ENCODE data around the gene STAB1.

The STAB1 gene

DNA sequence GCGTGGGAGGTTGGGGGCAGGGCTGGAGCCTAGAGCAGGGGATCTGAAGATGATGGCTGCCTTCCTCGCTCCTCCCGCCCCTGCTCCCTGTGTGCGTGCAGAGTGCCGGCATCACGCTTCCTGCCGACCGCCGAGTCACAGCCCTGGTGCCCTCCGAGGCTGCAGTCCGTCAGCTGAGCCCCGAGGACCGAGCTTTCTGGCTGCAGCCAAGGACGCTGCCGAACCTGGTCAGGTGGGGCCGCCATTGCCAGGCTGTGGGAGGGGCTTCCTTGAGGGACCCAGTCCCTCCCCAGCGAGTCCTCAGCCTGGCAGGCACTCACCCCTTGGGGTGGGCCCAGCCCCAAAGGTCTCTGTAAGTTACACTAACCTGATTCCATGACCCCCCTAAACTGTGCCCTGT lies 17.6 kb downstream of the STAB1 start:
- Histone ChIP-seq H3K4me3 (no peak overlapping the region), H3K36me3 (no peaks in the 10 kb centered on the region), H3K27me3 (no peaks in the 10 kb centered on the region), H3K4me1 (no peaks in the 10 kb centered on the region), H3K27ac (no peak overlapping the region), H3K9me3 (no peaks in the 10 kb centered on the region)
- TF ChIP-seq, protein P1, sequence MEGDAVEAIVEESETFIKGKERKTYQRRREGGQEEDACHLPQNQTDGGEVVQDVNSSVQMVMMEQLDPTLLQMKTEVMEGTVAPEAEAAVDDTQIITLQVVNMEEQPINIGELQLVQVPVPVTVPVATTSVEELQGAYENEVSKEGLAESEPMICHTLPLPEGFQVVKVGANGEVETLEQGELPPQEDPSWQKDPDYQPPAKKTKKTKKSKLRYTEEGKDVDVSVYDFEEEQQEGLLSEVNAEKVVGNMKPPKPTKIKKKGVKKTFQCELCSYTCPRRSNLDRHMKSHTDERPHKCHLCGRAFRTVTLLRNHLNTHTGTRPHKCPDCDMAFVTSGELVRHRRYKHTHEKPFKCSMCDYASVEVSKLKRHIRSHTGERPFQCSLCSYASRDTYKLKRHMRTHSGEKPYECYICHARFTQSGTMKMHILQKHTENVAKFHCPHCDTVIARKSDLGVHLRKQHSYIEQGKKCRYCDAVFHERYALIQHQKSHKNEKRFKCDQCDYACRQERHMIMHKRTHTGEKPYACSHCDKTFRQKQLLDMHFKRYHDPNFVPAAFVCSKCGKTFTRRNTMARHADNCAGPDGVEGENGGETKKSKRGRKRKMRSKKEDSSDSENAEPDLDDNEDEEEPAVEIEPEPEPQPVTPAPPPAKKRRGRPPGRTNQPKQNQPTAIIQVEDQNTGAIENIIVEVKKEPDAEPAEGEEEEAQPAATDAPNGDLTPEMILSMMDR (IDR thresholded peaks at IDR 0.05): no peak
- DNase-seq: no peak
- intact Hi-C loops (cut with DNase I; ENCODE audit: low total_unique reads): no loop called here

DNA sequence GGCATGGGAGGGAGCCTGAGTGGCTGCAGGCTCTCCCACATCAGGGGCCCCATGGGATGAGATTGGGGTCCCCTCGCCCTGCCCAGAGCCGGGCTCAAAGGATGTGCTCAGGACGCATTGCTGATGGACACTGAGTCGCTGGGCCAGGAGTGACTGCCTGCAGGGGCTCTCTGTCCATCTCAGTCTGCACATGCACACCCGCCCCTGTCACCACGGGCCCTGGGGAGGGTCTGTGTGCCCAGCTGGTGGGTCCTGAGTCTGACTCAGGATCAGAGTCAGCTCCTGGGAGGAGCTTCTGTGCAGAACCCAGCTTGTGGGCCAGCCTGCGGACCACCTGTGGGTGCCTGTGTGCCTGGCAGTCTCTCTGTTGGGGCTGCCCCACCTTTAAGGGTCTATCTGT lies 18.1 kb downstream of the STAB1 start:
- H3K4me3 ChIP-seq: no peak overlapping the region
- no peaks in the 10 kb centered on the region for H3K4me1 ChIP-seq
- H3K36me3 ChIP-seq: no peaks in the 10 kb centered on the region
- intact Hi-C loops (cut with DNase I; ENCODE audit: low total_unique reads): no loop called here
- no peak overlapping the region for H3K27ac ChIP-seq
- no peaks in the 10 kb centered on the region for H3K9me3 ChIP-seq
- DNase-seq: no peak
- no peaks in the 10 kb centered on the region for H3K27me3 ChIP-seq
- TF ChIP-seq, protein P1 (IDR thresholded peaks at IDR 0.05): no peak

DNA sequence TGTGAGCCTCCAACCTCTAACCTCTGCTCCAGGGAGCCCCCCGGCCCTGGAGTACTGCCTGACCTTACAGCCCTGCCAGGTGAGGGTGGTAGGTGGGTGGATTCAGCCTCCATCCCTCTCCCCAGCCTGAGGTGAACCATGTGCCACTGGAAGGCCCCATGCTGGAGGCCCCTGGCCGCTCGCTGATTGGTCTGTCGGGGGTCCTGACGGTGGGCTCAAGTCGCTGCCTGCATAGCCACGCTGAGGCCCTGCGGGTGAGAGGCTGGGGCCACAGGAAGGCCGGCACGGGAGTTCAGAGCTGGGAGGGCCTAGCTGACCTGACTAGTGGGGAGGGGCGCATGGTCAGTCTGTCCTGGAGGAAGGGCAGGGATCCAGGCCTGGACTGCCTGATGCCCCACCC lies 19.4 kb downstream of the STAB1 start:
- no peak for DNase-seq
- H3K27ac ChIP-seq: no peak overlapping the region
- H3K4me3 ChIP-seq: no peak overlapping the region
- H3K27me3 ChIP-seq: no peaks in the 10 kb centered on the region
- TF ChIP-seq, protein P1 (IDR thresholded peaks at IDR 0.05): no peak
- H3K36me3 ChIP-seq: no peaks in the 10 kb centered on the region
- intact Hi-C loops (cut with DNase I; ENCODE audit: low total_unique reads): no loop called here
- H3K9me3 ChIP-seq: no peaks in the 10 kb centered on the region
- peaks cover 0 to 6% (median 2%) of the 10 kb centered on the region in 4 donors for H3K4me1 ChIP-seq

DNA sequence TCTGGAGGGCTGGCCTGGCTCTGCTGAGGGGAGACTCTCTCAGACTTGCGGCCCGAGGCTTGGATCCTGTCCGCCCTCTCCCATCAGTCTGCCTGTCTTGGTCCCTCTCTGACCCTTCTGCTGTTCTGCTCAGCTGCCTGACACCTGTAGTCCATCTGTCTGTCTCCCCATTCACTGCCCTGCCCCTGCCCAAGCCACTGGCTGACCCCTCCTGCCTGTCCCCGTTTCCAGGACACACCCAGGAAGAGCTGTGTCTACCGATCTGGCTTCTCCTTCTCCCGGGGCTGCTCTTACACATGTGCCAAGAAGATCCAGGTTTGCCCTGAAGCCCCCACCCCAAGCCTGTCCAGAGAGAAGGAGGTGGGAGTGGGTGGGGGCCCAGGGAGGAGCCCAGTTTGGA lies 20.1 kb downstream of the STAB1 start:
- Histone ChIP-seq H3K27ac (no peak overlapping the region), H3K36me3 (no peaks in the 10 kb centered on the region), H3K4me3 (no peak overlapping the region), H3K9me3 (no peaks in the 10 kb centered on the region), H3K27me3 (no peaks in the 10 kb centered on the region), H3K4me1 (peaks cover 0 to 6% (median 2%) of the 10 kb centered on the region in 4 donors)
- TF ChIP-seq, protein P1 (IDR thresholded peaks at IDR 0.05): no peak
- intact Hi-C loops (cut with DNase I; ENCODE audit: low total_unique reads): no loop called here
- no peak for DNase-seq

DNA sequence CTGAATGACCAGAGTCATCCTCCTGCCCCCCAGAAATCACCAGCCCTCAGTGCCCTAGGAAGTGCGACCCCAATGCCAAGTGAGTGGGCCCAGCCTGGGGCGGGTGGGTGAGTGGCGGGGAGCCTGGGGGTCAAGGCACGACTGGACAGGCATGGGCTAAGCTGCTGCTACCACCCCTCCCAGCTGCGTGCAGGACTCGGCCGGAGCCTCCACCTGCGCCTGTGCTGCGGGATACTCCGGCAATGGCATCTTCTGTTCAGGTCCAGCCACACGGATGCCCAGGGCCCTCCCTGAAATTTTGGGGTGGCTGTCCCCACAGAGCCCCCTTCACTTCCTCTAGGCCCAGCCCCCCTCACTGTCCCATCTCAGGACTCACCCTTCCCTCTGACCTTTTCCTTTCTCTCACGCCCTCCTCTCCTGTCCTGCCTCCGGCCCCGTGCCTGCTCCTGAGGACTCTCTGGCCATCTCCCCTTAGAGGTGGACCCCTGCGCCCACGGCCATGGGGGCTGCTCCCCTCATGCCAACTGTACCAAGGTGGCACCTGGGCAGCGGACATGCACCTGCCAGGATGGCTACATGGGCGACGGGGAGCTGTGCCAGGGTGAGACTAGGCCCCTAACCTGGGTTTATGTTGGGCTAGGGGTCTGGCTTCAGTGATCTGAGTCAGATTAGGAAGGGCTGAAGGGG lies 21.5 kb downstream of the STAB1 start:
- intact Hi-C loops (cut with DNase I; ENCODE audit: low total_unique reads): no loop called here
- DNase-seq: no peak
- TF ChIP-seq, protein P1 (IDR thresholded peaks at IDR 0.05): no peak
- Histone ChIP-seq H3K9me3 (no peaks in the 10 kb centered on the region), H3K4me3 (no peak overlapping the region), H3K4me1 (peaks cover 0 to 6% (median 2%) of the 10 kb centered on the region in 4 donors), H3K36me3 (no peaks in the 10 kb centered on the region), H3K27me3 (no peaks in the 10 kb centered on the region), H3K27ac (no peak overlapping the region)

All from tibial artery (tissue), 4 donors.